ENCODE data around the gene TANK. TPM values are rescaled to one million over a fixed set of nuclear protein-coding genes. Genes with fewer than 3 reads are reported as not detected.

TANK gene
- total and polyA plus RNA-seq, 2 donors from 2014 or later, result 21.2 to 56.1 TPM

GRCh38 chr2:161169335-161169734 is 9.1 kb downstream of the TANK start:
- DNase-seq (no peak), FAIRE-seq (no peak)
- Histone ChIP-seq H3K9me3 (ENCODE audit: control insufficient read depth in 2 of 3, insufficient read depth in 1 of 3, low read length in 3 of 3) (no peaks in the 10 kb centered on the region), H3K36me3 (ENCODE audit: control insufficient read depth in 2 of 3, insufficient read depth in 3 of 3, low read length in 3 of 3) (peaks cover 0 to 2% (median 0%) of the 10 kb centered on the region in 3 donors), H3K9ac (ENCODE audit: low read length in 3 of 3) (no peak overlapping the region), H3K4me3 (ENCODE audit: low read length in 3 of 3) (no peak overlapping the region), H3K4me1 (ENCODE audit: control insufficient read depth in 2 of 3, insufficient read depth in 2 of 3, low read depth in 1 of 3, low read length in 3 of 3) (peaks cover 0 to 2% (median 0%) of the 10 kb centered on the region in 3 donors), H3K27me3 (ENCODE audit: control insufficient read depth, insufficient read depth, low read length) (no peaks in the 10 kb centered on the region), H3K27ac (ENCODE audit: low read depth in 2 of 2, low read length in 2 of 2) (no peak overlapping the region)
- intact Hi-C loops (cut with DNase I), result no loop called here
- TF ChIP-seq, protein P1, sequence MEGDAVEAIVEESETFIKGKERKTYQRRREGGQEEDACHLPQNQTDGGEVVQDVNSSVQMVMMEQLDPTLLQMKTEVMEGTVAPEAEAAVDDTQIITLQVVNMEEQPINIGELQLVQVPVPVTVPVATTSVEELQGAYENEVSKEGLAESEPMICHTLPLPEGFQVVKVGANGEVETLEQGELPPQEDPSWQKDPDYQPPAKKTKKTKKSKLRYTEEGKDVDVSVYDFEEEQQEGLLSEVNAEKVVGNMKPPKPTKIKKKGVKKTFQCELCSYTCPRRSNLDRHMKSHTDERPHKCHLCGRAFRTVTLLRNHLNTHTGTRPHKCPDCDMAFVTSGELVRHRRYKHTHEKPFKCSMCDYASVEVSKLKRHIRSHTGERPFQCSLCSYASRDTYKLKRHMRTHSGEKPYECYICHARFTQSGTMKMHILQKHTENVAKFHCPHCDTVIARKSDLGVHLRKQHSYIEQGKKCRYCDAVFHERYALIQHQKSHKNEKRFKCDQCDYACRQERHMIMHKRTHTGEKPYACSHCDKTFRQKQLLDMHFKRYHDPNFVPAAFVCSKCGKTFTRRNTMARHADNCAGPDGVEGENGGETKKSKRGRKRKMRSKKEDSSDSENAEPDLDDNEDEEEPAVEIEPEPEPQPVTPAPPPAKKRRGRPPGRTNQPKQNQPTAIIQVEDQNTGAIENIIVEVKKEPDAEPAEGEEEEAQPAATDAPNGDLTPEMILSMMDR (IDR thresholded peaks at IDR 0.05; ENCODE audit: borderline replicate concordance, extremely low read depth, insufficient read depth), result no peak

DNA sequence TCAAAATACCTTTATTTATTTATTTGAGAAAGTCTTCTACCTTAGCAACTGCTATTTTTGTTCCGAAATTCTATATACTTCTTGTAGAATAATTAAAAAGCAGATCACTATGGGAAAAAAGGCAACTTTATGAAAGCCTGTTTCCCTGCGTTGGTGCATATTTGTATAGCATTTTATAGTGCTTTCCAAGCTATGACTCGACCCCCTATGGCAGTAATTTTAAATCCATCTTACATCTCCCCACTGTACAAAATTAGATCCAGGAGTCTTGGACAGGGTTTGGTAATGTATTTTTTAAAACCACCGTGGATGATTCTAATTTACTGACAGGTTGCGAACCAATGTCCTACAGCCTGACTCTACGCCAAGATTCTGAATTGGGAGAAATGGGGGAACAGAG is 10.1 kb downstream of the TANK start:
- DNase-seq (no peak), FAIRE-seq (no peak)
- intact Hi-C loops (cut with DNase I), result no loop called here
- Histone ChIP-seq H3K4me3 (ENCODE audit: low read length in 3 of 3) (no peak overlapping the region), H3K4me1 (ENCODE audit: control insufficient read depth in 2 of 3, insufficient read depth in 2 of 3, low read depth in 1 of 3, low read length in 3 of 3) (peaks cover 0 to 2% (median 0%) of the 10 kb centered on the region in 3 donors), H3K27me3 (ENCODE audit: control insufficient read depth, insufficient read depth, low read length) (no peaks in the 10 kb centered on the region), H3K36me3 (ENCODE audit: control insufficient read depth in 2 of 3, insufficient read depth in 3 of 3, low read length in 3 of 3) (no peaks in the 10 kb centered on the region), H3K9me3 (ENCODE audit: control insufficient read depth in 2 of 3, insufficient read depth in 1 of 3, low read length in 3 of 3) (no peaks in the 10 kb centered on the region), H3K27ac (ENCODE audit: low read depth in 2 of 2, low read length in 2 of 2) (no peak overlapping the region), H3K9ac (ENCODE audit: low read length in 3 of 3) (no peak overlapping the region)
- TF ChIP-seq, protein P1 (IDR thresholded peaks at IDR 0.05; ENCODE audit: borderline replicate concordance, extremely low read depth, insufficient read depth), result no peak

- no peaks in the 10 kb centered on the region for H3K36me3 ChIP-seq (ENCODE audit: control insufficient read depth in 2 of 3, insufficient read depth in 3 of 3, low read length in 3 of 3)
- no peaks in the 10 kb centered on the region for H3K9me3 ChIP-seq (ENCODE audit: control insufficient read depth in 2 of 3, insufficient read depth in 1 of 3, low read length in 3 of 3)
- no peak overlapping the region for H3K9ac ChIP-seq (ENCODE audit: low read length in 3 of 3)
- intact Hi-C loops (cut with DNase I), result no loop called here
- H3K4me3 ChIP-seq (ENCODE audit: low read length in 3 of 3), result no peak overlapping the region
- peaks cover 0 to 2% (median 0%) of the 10 kb centered on the region in 3 donors for H3K4me1 ChIP-seq (ENCODE audit: control insufficient read depth in 2 of 3, insufficient read depth in 2 of 3, low read depth in 1 of 3, low read length in 3 of 3)
- no peak for FAIRE-seq
- no peak for DNase-seq
- H3K27me3 ChIP-seq (ENCODE audit: control insufficient read depth, insufficient read depth, low read length), result no peaks in the 10 kb centered on the region
- H3K27ac ChIP-seq (ENCODE audit: low read depth in 2 of 2, low read length in 2 of 2), result no peak overlapping the region
- TF ChIP-seq, protein P1 (IDR thresholded peaks at IDR 0.05; ENCODE audit: borderline replicate concordance, extremely low read depth, insufficient read depth), result no peak
Measured at GRCh38 chr2:161170958-161171932, 11.0 kb downstream of the TANK start.

Data from kidney (tissue), 14 donors.